GM21528 (cell line): Measurements from ENCODE around the gene AMFR.
"Not testable (repeated sequence)": the region's sequence is repeated elsewhere in the genome, so short reads cannot be mapped to it uniquely, and the experiment has no call there.

Experiments used
- ATAC-seq: cut with Tn5 transposase; IDR thresholded peaks from one replicate; pipeline ENCODE4 v1.9.1; 2021; ENCODE audit warnings: mild to moderate bottlenecking, moderate library complexity; ENCODE audit not compliant: unreplicated experiment, low FRiP score

AMFR gene

DNA sequence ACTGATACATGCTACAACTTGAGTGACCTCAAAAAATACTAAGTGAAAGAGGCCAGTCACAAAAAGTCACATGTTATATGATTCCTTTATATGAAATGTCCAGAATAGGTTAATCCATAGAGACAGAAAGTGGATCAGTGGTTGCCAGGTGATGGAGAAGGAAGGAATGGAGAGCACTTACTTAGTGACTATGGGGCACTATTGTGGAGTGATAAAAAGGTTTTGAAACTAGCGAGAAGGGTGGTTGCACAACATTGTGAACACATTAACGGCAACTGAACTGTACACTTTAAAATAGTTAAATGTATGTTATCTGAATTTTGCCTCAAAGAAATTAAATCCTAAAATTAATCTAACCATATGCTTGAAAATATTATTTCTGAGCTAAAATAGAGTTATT lies 25.9 kb downstream of the AMFR start:
- no peak for ATAC-seq

DNA sequence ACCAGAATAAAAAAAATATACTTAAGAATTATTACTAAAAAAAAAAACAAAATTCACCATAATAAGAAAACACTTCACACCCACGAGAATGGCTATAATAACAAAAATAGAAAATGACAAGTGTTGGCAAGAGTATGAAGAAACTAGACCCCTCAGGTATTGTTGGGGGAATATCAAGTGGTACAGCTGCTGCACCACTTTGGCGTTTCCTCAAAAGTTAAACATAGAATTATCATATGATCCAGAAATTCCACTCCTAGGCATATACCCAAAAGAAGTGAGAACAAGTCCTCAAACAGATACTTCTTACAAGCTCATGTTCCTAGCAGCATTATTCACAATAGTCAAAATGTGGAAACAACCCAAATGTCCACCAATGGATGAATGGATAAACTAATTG lies 26.3 kb downstream of the AMFR start:
- ATAC-seq, result no peak

DNA sequence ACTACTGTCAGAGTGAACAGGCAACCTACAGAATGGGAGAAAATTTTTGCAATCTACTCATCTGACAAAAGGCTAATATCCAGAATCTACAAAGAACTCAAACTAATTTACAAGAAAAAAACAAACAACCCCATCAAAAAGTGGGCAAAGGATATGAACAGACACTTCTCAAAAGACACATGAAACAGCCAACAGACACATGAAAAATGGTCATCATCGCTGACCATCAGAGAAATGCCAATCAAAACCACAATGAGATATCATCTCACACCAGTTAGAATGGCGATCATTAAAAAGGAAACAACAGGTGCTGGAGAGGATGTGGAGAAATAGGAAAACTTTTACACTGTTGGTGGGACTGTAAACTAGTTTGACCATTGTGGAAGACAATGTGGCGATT lies 28.6 kb downstream of the AMFR start:
- not testable (repeated sequence) for ATAC-seq

DNA sequence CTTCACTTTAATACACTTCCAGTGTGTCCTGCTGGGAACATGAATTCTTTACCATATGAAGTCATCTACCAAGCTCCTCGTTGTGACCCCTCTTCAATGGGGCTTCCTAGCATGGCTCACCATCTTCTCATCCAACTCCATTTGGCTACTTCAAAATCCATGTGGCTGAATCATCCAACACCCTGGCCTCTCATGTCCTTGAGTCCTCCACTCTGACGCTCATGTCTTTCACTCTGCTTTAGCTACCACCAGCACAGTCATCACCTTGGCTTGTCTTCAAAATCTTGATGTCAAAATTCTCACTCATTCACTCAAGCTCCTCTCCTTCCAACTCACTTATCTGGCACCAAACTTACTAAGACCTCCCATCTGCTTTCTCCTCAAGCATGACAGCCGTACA lies 35.8 kb downstream of the AMFR start:
- ATAC-seq, result no peak

DNA sequence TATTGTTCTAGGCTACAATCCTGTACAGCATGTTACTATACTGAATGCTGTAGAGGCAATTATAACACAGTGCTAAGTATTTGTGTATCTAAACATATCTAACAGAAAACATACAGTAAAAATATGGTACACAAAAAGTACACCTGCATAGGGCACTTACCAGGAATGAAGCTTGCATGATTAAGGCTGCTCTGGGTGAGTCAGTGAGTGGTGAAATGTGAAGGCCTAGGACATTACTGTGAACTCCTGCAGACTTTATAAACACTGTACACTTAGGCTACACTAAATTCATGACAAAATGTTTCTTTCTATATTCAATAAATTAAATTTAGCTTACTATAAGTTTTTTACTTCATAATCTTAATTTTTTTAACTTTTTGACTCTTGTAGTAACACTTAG lies 37.1 kb downstream of the AMFR start:
- no peak for ATAC-seq

DNA sequence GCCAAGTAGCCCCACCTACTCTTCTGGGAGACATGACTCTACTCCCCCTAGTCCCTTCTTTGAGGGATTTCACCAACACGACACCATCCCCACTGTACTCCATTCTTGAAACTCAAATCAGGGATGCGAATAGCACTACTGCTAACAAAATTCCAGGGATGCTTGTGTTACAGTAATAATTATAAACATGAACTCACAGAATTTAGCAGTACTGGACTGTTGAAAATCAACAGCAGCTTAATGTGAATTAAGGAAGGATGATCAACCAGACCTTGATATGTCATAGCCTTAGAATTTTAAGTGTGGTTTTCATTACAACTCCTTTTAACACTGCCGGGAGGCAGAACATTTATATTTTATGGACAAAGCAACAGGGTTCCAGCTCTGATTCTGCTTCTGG lies 37.9 kb downstream of the AMFR start:
- ATAC-seq, result no peak

DNA sequence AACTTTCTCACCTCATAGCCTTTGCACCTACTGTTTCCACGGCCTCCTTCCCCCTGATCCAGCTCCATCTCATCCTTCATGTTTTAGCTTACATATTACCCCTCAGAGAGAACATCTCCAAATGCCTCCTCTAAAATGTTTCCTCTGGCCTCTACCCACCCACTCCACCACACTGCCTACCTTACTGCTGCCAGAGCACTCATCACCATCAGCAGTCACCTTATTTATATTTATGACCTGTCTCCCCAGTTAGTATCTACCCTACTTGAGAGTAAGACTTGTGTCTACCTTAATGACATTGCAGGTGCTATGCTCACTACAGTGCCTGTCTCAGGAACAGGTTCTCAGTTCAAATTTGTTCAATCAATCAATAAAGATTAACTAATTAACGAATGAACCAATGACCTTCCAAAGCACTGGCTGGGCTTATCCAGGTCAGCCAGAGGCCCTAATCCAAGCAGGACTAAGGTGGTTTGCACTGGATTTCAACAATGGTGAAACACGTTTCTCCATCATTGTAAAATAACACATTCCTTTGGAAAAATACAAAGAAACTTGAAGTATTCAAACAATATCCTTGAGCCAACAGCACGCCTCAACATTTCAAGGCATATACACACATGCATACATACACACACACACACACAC lies 41.1 kb downstream of the AMFR start:
- ATAC-seq, result no peak

DNA sequence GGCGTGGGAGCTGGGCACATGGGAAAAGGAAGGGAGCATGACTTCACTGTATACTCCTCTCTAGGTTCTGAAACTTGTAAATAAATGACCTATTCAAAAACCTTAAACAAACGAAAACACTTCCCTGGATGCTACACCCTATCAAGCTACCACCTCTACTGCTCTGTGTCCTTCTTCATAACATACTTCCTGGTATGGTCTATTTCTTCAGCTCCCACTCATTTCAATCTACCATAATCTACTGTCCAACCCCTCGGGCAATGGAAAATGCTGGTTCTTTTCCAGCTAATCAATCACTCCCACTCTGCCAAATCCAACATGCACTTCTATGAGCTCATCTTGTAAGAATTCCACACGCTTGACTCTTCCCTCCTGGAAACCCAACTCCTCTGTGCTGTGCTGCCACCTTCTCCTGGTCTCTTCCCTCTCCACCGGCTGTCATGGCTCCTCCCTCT lies 42.4 kb downstream of the AMFR start:
- no peak for ATAC-seq

DNA sequence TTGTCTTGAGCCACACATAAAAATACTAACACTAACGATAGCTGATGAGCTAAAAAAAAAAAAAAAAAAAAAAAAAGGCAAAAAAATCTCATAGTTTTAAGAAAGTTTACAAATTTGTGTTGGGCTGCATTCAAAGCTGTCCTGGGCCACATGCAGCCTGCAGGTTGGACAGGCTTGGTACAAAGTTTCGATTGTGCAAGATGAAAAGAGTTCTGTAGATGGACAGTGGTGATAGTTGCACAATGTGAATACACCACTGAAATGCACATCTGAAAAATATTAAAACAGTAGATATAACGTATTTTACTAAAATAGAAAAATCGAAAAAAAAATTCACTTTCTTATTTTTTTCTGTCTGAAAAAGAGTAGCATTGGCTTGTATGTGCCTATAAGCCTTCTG lies 42.9 kb downstream of the AMFR start:
- no peak for ATAC-seq

DNA sequence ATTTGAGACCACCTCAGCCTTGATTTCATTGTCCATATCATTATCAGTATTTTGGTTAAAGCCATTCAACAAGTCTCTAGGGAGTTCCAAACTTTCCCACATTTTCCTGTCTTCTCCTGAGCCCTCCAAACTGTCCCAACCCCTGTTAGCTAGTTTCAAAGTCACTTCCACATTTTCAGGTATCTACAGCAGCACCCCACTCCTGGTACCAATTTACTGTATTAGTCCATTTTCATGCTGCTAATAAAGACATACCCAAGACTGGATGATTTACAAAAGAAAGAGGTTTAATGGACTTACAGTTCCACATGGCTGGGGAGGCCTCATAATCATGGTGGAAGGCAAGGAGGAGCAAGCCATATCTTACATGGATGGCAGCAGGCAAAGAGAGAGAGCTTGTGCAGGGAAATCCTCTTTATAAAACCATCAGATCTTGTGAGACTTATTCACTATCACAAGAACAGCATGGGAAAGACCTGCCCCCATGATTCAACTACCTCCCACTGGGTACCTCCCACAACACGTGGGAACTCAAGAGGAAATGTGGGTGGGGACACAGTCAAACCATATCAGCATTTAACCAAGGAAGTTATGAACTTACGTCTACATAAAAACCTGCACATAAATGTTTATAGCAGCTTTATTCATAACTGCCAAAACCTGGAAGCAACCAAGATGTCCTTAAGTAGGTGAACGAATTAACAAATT lies 44.4 kb downstream of the AMFR start:
- not testable (repeated sequence) for ATAC-seq

DNA sequence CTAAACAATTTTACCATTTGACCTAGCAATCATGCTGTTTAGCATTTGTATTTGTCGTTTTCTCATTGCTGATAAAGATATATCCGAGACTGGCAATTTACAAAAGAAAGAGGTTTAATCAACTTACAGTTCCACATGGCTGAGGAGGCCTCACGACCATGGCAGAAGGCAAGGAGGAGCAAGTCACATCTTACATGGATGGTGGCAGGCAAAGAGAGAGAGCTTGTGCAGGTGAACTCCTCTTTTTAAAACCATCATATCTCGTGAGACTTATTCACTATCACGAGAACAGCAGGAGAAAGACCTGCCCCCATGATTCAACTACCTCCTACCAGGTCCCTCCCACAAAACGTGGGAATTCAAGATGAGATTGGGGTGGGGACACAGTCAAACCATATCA lies 46.3 kb downstream of the AMFR start:
- ATAC-seq, result not testable (repeated sequence)

DNA sequence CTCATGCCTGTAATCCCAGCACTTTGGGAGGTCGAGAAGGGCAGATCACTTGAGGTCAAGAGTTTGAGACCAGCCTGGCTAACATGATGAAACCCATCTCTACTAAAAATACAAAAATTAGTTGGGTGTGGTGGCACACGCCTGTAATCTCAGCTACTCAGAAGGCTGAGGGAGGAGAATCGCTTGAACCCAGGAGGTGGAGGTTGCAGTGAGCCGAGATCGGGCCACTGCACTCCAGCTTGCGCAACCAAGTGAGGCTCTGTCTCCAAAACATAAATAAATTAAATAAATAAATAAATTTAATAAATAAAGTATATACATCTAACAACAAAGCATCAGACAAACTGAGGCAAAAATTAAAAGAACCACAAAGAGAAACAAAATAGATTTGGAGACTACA lies 49.6 kb downstream of the AMFR start:
- ATAC-seq, result not testable (repeated sequence)

DNA sequence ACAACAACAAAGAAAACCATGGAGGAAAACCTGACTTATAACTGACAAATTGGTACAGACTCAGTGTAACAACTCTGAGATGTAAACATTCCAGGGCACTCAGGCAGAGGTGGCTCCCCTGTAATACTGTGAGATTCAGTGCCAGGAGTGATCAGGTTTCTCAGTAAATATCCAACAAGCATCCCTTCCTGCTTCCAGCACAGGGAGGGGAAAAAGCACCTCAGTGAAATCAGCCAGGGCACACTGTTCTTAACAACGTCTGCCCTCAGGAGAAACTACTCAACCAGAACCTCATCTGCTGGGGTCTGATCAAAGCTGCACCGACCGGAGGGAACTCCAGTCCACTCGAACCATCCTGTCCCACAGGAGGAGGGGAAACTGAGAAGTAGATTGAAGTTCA lies 52.3 kb downstream of the AMFR start:
- ATAC-seq, result no peak

DNA sequence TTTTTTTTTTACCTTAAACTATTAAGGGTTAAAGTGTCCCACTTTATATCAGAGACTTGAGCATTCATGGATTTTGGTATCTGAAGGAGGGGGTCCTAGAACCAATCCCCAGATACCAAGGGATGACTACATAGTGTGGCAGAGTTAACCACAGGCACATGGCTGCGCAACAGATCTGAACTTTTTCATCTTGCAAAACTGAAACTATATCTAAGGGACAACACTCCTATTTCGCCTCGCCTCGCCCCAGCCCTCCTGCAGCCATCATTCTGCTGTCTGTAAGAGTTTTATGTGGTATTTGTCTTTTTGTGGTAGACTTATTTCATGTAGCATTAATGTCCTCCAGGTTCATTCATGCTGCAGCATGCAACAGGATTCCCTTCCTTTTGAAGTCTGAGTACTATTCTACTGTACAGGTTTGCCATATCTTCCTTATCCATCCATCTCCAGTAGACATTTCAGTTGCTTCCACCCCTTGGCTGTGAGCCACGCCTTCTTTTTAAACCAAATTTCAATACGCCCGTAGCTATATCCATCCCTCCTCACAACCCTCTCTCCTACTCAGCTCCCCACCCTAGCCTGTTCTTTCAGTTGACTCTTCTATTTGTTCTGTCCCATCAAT lies 53.2 kb downstream of the AMFR start:
- no peak for ATAC-seq

DNA sequence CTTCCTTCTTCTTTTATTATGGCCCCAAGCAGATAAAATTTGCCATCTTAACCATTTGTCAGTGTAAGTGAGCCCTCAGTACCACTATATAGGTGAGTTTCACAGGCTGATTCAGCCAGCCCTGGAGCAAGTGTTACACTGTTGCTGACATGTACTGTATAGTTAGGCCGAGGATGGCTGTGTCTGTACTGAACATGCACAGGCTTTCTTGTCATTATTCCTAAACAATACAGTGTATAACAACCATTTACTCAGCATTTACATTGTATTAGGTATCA lies 53.7 kb downstream of the AMFR start:
- no peak for ATAC-seq

DNA sequence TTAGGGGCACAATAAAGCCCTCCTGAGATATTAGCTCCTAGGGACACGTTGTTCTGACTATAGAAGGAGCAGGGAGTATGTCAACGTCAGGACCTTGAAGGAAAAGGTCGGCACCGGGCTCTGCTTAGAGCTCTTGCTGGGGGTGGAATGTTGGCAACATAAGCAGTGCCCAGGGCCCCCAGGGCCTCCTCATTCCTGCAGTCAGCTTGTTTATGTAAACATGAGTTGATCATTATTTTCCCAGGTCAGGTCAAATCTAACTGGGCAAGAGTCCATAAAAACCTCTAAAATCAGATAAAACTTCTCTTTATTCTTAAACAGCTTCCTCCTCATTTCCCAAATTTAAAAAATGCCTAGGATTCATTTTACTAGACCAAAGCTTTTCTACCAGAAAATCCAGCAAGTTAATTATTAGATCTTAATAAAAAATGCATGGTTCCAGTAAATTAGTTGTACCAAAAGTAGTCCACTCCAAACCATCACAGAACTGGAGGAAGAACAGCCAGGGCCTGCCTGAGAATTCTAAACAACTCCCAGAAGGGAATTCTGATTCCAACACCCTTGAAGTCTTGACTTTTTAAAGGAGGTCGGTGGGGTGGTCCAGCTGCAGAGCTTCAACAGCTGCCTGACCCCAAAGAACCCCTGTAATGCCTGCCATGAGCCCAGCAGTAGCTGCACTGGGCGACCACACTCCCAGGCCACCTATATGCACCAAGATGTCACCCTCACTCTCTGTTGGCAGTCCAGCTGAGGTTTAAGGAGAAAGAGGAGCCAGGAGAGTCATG lies 54.3 kb downstream of the AMFR start:
- no peak for ATAC-seq

DNA sequence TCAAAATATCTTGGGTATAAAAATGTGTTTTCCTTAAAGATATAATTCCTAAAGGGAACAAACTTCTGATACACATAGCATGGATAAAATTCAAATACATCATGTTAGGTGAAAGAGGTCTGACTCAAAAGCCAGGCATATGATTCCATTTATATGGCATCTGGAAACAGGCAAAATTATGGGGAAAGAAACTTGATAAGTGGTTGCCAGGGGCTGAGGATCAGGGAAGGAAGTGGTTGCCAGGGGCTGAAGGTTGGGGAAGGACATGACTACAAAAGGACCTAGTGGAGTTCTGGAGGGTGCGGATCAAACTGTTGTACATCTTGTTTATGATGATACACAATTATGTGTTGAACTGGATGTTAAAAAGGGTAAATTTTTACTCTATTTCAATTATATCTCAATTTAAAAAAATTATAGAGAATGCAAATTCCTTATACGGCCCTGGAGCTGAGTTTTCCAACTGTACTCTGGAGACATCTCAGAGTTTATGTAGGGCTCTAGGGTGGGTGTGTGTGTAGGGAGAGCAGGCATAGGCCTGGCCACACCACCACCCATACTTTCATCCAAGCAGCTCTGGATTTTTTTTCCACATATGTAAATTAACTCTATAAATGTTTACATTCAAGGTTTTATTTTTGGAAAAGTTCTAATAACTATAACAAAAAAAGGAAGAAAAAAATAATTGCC lies 55.0 kb downstream of the AMFR start:
- no peak for ATAC-seq

DNA sequence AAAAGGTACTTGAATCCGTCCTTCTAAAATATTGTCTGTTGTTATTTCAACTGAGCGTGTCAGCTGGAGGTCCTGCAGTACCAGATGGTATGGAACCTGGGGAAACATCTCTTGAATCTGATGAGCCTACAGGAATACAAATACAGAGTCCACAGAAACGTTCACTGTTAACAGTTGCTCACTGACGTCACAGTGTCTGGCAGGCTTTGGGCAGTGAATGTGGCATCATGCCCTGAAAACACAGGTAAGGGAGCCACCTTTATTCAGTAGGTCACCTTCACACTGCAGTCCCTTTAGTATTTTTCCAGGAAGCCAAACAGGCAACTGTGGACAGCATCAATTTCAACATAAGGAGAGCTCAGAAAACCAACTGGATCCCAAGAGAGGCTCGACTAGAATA lies 56.1 kb downstream of the AMFR start:
- ATAC-seq, result no peak

DNA sequence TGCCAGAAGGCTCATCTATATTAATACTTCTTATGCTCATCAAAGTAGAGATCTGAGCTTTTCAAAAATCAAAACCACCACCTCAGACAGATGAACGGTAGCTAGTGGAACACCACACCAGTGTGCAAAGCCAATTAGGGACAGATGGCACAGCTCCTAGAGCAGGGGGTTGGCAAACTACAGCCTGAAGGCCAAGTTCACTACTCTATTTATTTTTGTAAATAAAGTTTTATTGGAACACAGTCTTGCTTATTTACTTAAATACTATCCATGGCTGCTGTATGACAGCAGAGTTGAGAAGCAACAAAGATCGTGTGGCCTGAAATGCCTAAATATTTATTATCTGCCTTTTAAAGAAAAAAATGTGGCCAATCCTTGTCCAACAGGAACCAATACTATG lies 56.8 kb downstream of the AMFR start:
- ATAC-seq, result no peak

DNA sequence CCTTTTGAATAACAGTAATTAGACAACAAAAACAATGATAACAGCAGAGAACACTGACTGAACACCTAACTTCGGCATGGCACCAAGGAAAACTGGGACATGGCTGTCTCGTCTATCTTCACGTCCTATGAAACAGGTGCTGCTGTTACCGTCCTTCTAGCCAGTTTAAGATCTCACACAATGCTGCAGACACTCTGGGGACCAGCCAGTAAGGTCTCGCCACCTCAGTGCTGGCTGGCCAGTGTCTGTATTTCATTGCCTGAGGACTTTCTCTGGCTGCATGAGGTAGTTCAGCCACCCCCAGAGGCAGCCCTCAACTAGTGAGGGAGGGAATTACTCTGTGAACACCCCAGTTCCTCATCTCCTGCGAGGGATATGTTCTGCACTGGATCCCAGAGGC lies 57.6 kb downstream of the AMFR start:
- ATAC-seq, result no peak

DNA sequence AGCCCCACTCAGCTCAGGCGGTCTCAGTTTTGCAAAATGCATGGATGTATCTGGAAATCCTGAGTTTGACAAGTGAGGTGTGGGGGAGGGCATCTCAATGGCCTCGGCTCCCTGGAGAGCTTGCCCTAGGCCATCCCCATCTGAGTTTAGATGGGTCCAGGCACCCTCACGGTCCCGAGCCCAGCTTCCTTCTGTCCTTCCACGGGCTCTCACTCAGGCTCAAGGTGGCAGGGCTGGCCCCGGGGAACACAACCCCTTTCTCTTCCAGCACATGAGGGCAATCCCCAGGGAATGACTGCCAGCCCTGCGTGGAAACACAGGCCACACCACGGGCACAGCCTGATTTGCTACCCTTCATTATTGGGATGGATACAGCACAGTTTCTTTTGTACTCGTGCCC lies 58.4 kb downstream of the AMFR start:
- no peak for ATAC-seq
